H1 (cell line): ENCODE data around the gene OBSL1. TPM values are rescaled to one million over a fixed set of nuclear protein-coding genes. Genes with fewer than 3 reads are reported as not detected.

ENCODE experiments used
- CHD7 ChIP-seq: fragments of 300-600 bp; sonication (generic); IDR thresholded peaks from 2 replicates; pipeline ENCODE4 v1.7.1; 2012; ENCODE audit warnings: low read length, moderate library complexity, mild to moderate bottlenecking, inconsistent platforms; ENCODE audit not compliant: insufficient replicate concordance
- polyA plus RNA-seq, 7 experiments: library from polyadenylated mRNA; depleted of rRNA in 3 of 7; stranded (reverse) in 5 of 7; unstranded in 2 of 7; fragments of >200 nt in 5 of 7; fragments of 200-250 nt in 2 of 7; gene quantifications; 1 replicate in 5 of 7; 2 replicates in 1 of 7; 4 replicates in 1 of 7; pipeline versions ENCODE4 v1.2.1 to v1.2.3, GENCODE V29; 2011 to 2013; ENCODE audit warnings: missing spikeins in 2 of 7, mixed read lengths in 2 of 7
- total RNA-seq: library from RNA; stranded (reverse); fragmentation: NEBNext Ultra II Directional; extraction: Animal tissue kit (Norgen Biotek cat#: 25700); gene quantifications from 2 replicates; pipeline ENCODE4 v1.2.1, GENCODE V29; 2021

The OBSL1 gene
- total and polyA plus RNA-seq, 2 of the 8 experiments (the other 6 are each of a cell fraction or from before 2014, with no cell fraction given) = 116 to 127 TPM

GRCh38 chr2:219611306-219611705 is 40.0 kb upstream of the OBSL1 start (continued):
- no peak for TF ChIP-seq CHD7
- TF ChIP-seq, all 59 proteins: peak for 0
